ENCODE data around the gene PTRH1.

PTRH1 gene

GRCh38 chr9:127724012-127724411 is 8.5 kb upstream of the PTRH1 start:
- H3K79me2 ChIP-seq (ENCODE audit: insufficient read depth, low read length), result no peaks in the 10 kb centered on the region
- H3K36me3 ChIP-seq (ENCODE audit: insufficient read depth, low read length), result no peaks in the 10 kb centered on the region
- H3K4me1 ChIP-seq (ENCODE audit: insufficient read depth, low read length, poor library complexity, severe bottlenecking), result peaks cover 14% of the 10 kb centered on the region
- H3K9me3 ChIP-seq (ENCODE audit: insufficient read depth, low read depth, low read length), result no peaks in the 10 kb centered on the region
- H4K20me1 ChIP-seq (ENCODE audit: insufficient read depth, low read length, poor library complexity, severe bottlenecking), result no peaks in the 10 kb centered on the region
- no peak overlapping the region for H2AFZ ChIP-seq (ENCODE audit: low read length)
- H3K27me3 ChIP-seq (ENCODE audit: insufficient read depth, low read length, poor library complexity, severe bottlenecking), result no peaks in the 10 kb centered on the region
- no peaks in the 10 kb centered on the region for H3F3A ChIP-seq (ENCODE audit: low read depth)
- no peak overlapping the region for H3K4me3 ChIP-seq (ENCODE audit: low read length, poor library complexity, severe bottlenecking)
- no peak overlapping the region for H3K4me2 ChIP-seq (ENCODE audit: low read depth, low read length, poor library complexity, severe bottlenecking)
- no peak overlapping the region for H3K9ac ChIP-seq (ENCODE audit: low read depth, low read length, poor library complexity, severe bottlenecking)
- H3K9me2 ChIP-seq (replicated peaks; ENCODE audit: low read depth, low read length), result no peaks in the 10 kb centered on the region
- no peak for TF ChIP-seq EZH2phosphoT487 (IDR thresholded peaks at IDR 0.05; ENCODE audit: borderline replicate concordance)
- TF ChIP-seq CTCF (conservative IDR thresholded peaks at IDR 0.05; ENCODE audit: low read length), result no peak

GRCh38 chr9:127723444-127723843 is 8.0 kb upstream of the PTRH1 start:
- Histone ChIP-seq H3F3A (ENCODE audit: low read depth) (no peaks in the 10 kb centered on the region), H3K9me3 (ENCODE audit: insufficient read depth, low read depth, low read length) (no peaks in the 10 kb centered on the region), H3K9me2 (replicated peaks; ENCODE audit: low read depth, low read length) (no peaks in the 10 kb centered on the region), H4K20me1 (ENCODE audit: insufficient read depth, low read length, poor library complexity, severe bottlenecking) (no peaks in the 10 kb centered on the region), H2AFZ (ENCODE audit: low read length) (no peak overlapping the region), H3K4me2 (ENCODE audit: low read depth, low read length, poor library complexity, severe bottlenecking) (no peak overlapping the region), H3K36me3 (ENCODE audit: insufficient read depth, low read length) (no peaks in the 10 kb centered on the region), H3K4me3 (ENCODE audit: low read length, poor library complexity, severe bottlenecking) (no peak overlapping the region), H3K4me1 (ENCODE audit: insufficient read depth, low read length, poor library complexity, severe bottlenecking) (peaks cover 15% of the 10 kb centered on the region), H3K9ac (ENCODE audit: low read depth, low read length, poor library complexity, severe bottlenecking) (no peak overlapping the region), H3K27me3 (ENCODE audit: insufficient read depth, low read length, poor library complexity, severe bottlenecking) (no peaks in the 10 kb centered on the region), H3K79me2 (ENCODE audit: insufficient read depth, low read length) (no peaks in the 10 kb centered on the region)
- TF ChIP-seq CTCF (conservative IDR thresholded peaks at IDR 0.05; ENCODE audit: low read length), result no peak
- TF ChIP-seq EZH2phosphoT487 (IDR thresholded peaks at IDR 0.05; ENCODE audit: borderline replicate concordance), result no peak

GRCh38 chr9:127723013-127723412 is 7.5 kb upstream of the PTRH1 start:
- no peak overlapping the region for H3K4me2 ChIP-seq (ENCODE audit: low read depth, low read length, poor library complexity, severe bottlenecking)
- no peak for TF ChIP-seq EZH2phosphoT487 (IDR thresholded peaks at IDR 0.05; ENCODE audit: borderline replicate concordance)
- TF ChIP-seq CTCF (conservative IDR thresholded peaks at IDR 0.05; ENCODE audit: low read length), result no peak
- no peaks in the 10 kb centered on the region for H3K9me2 ChIP-seq (replicated peaks; ENCODE audit: low read depth, low read length)
- no peak overlapping the region for H2AFZ ChIP-seq (ENCODE audit: low read length)
- H3K4me1 ChIP-seq (ENCODE audit: insufficient read depth, low read length, poor library complexity, severe bottlenecking), result peaks cover 15% of the 10 kb centered on the region
- no peaks in the 10 kb centered on the region for H3K36me3 ChIP-seq (ENCODE audit: insufficient read depth, low read length)
- H3F3A ChIP-seq (ENCODE audit: low read depth), result no peaks in the 10 kb centered on the region
- no peak overlapping the region for H3K9ac ChIP-seq (ENCODE audit: low read depth, low read length, poor library complexity, severe bottlenecking)
- H3K27me3 ChIP-seq (ENCODE audit: insufficient read depth, low read length, poor library complexity, severe bottlenecking), result no peaks in the 10 kb centered on the region
- H3K9me3 ChIP-seq (ENCODE audit: insufficient read depth, low read depth, low read length), result no peaks in the 10 kb centered on the region
- no peaks in the 10 kb centered on the region for H3K79me2 ChIP-seq (ENCODE audit: insufficient read depth, low read length)
- no peak overlapping the region for H3K4me3 ChIP-seq (ENCODE audit: low read length, poor library complexity, severe bottlenecking)
- no peaks in the 10 kb centered on the region for H4K20me1 ChIP-seq (ENCODE audit: insufficient read depth, low read length, poor library complexity, severe bottlenecking)

Measured in Loucy (cell line).